HL-60 (cell line): ENCODE data around the gene MAP2.

Experiments used
- DNase-seq, 2 experiments: peaks; one replicate each; pipeline ENCODE4 v3.0.0-alpha.2; 2010 to 2020; ENCODE audit warnings: low read depth in 1 of 2, low spot score in 1 of 2
- H3K27ac ChIP-seq: fragments of 250-450 bp; sonication (Bioruptor Pico); replicated peaks from 2 replicates; pipeline ENCODE4 v1.5.1; 2020; ENCODE audit warnings: mild to moderate bottlenecking, moderate library complexity
- H3K27me3 ChIP-seq: fragments of 250-450 bp; sonication (Bioruptor Pico); 2 replicates; pipeline ENCODE4 v1.5.1; 2021; ENCODE audit warnings: mild to moderate bottlenecking, moderate library complexity; ENCODE audit not compliant: insufficient read depth, poor library complexity, severe bottlenecking
- H3K4me3 ChIP-seq: replicated peaks from 2 replicates; pipeline ENCODE4 v1.5.1; 2011; ENCODE audit warnings: mild to moderate bottlenecking, control low read depth, low read length; ENCODE audit not compliant: insufficient read depth
- CTCF ChIP-seq: IDR thresholded peaks from one replicate; pipeline ENCODE4 v1.5.1; 2011; ENCODE audit warnings: low read length, control low read depth, inconsistent platforms; ENCODE audit not compliant: insufficient read depth
- GABPA ChIP-seq: IDR thresholded peaks from 2 replicates; pipeline ENCODE4 v1.6.1; 2012; ENCODE audit warnings: low read depth
- POLR2AphosphoS5 ChIP-seq: IDR thresholded peaks from 2 replicates; pipeline ENCODE4 v1.6.1; 2012; ENCODE audit warnings: low read depth
- REST ChIP-seq: IDR thresholded peaks from 2 replicates; pipeline ENCODE4 v1.6.1; 2012; ENCODE audit warnings: low read depth; ENCODE audit not compliant: insufficient replicate concordance
- SPI1 ChIP-seq: IDR thresholded peaks from 2 replicates; pipeline ENCODE4 v1.6.1; 2012; ENCODE audit warnings: low read depth, mild to moderate bottlenecking, borderline replicate concordance

The MAP2 gene

GRCh38 chr2:209519906-209520305, 96.1 kb downstream of the MAP2 start:
- no peaks in the 10 kb centered on the region for H3K27me3 ChIP-seq
- DNase-seq = no peak

GRCh38 chr2:209523041-209523740, 99.3 kb downstream of the MAP2 start:
- H3K4me3 ChIP-seq = no peak overlapping the region
- TF ChIP-seq REST (no peak), GABPA (no peak), CTCF (no peak), POLR2AphosphoS5 (no peak), SPI1 (no peak)
- H3K27ac ChIP-seq = no peak overlapping the region
- no peak for DNase-seq
- H3K27me3 ChIP-seq = no peaks in the 10 kb centered on the region

More at GRCh38 chr2:209519906-209520305, 96.1 kb downstream of the MAP2 start:
- TF ChIP-seq SPI1 (no peak), REST (no peak), CTCF (no peak), POLR2AphosphoS5 (no peak), GABPA (no peak)
- H3K27ac ChIP-seq = no peak overlapping the region
- no peak overlapping the region for H3K4me3 ChIP-seq

GRCh38 chr2:209523867-209524266, 100.0 kb downstream of the MAP2 start:
- Histone ChIP-seq H3K4me3 (no peak overlapping the region), H3K27me3 (no peaks in the 10 kb centered on the region), H3K27ac (no peak overlapping the region)
- no peak for DNase-seq
- TF ChIP-seq REST = no peak
- no peak for TF ChIP-seq SPI1
- no peak for TF ChIP-seq POLR2AphosphoS5
- TF ChIP-seq CTCF = no peak
